NCI-H446 (cell line): Measurements from ENCODE around the gene DUSP3.
"Not testable (repeated sequence)": the region's sequence is repeated elsewhere in the genome, so short reads cannot be mapped to it uniquely, and the experiment has no call there.

Experiments
- DNase-seq, 2 experiments: peaks; one replicate each; lab custom pipeline; 2025; lab: John Stamatoyannopoulos, UW

The DUSP3 gene

GRCh38 chr17:43801844-43802243, 23.1 kb upstream of the DUSP3 start:
- no peak for DNase-seq

- no peak for DNase-seq
Observed at GRCh38 chr17:43800736-43801135, 22.0 kb upstream of the DUSP3 start.

GRCh38 chr17:43799047-43799446, 20.3 kb upstream of the DUSP3 start:
- no peak for DNase-seq

- not testable (repeated sequence) for DNase-seq
Observed at GRCh38 chr17:43798024-43798423, 19.2 kb upstream of the DUSP3 start.

GRCh38 chr17:43792668-43793067, 13.9 kb upstream of the DUSP3 start:
- not testable (repeated sequence) for DNase-seq

GRCh38 chr17:43791589-43791988, 12.8 kb upstream of the DUSP3 start:
- peak; percentile 26 to 78 for DNase-seq

GRCh38 chr17:43790311-43790940, 11.6 kb upstream of the DUSP3 start:
- no peak for DNase-seq

GRCh38 chr17:43789482-43789881, 10.7 kb upstream of the DUSP3 start:
- DNase-seq: no peak

- no peak for DNase-seq
Observed at GRCh38 chr17:43788540-43788939, 9.8 kb upstream of the DUSP3 start.

- DNase-seq: no peak
Observed at GRCh38 chr17:43787728-43788127, 9.0 kb upstream of the DUSP3 start.

GRCh38 chr17:43784628-43785101, 5.9 kb upstream of the DUSP3 start:
- no peak for DNase-seq

- DNase-seq: no peak
Observed at GRCh38 chr17:43784068-43784467, 5.3 kb upstream of the DUSP3 start.

- DNase-seq: no peak
Observed at GRCh38 chr17:43782913-43783680, 4.3 kb upstream of the DUSP3 start.

- no peak for DNase-seq
Observed at GRCh38 chr17:43780135-43780534, 1.4 kb upstream of the DUSP3 start, which contains the start of gene CFAP97D1. TSS of gene CFAP97D1 (plus strand) at chr17:43780435. CDS start at chr17:43780463, 28 bp downstream.

- peak in 1 of 2 experiments; percentile 61 for DNase-seq
Observed at GRCh38 chr17:43779145-43780125, 658 bp upstream of the DUSP3 start.

- DNase-seq: no peak
Observed at GRCh38 chr17:43774304-43775250, 4.2 kb downstream of the DUSP3 start.

GRCh38 chr17:43772877-43773648, 5.7 kb downstream of the DUSP3 start:
- DNase-seq: no peak

- DNase-seq: no peak
Observed at GRCh38 chr17:43771463-43771862, 7.3 kb downstream of the DUSP3 start.

GRCh38 chr17:43770957-43771356, 7.8 kb downstream of the DUSP3 start:
- no peak for DNase-seq

GRCh38 chr17:43769859-43770258, 8.9 kb downstream of the DUSP3 start:
- no peak for DNase-seq
